Lung (tissue), 12 donors: ENCODE data around the gene WDFY1. TPM values are rescaled to one million over a fixed set of nuclear protein-coding genes. Genes with fewer than 3 reads are reported as not detected.

Experiments
- ATAC-seq: fragments of 200-7000 bp; cut with Tn5 transposase; one replicate; pipeline ENCODE4 v1.9.1; 2020; ENCODE audit warnings: moderate number of reproducible peaks; ENCODE audit not compliant: insufficient read depth, low FRiP score
- DNase-seq, 3 donors: peaks; one replicate each; pipeline ENCODE4 v3.0.0-alpha.2; 2013 to 2017
- H3K27ac ChIP-seq, 2 donors: one replicate each; pipeline ENCODE4 v1.5.1; 2013; ENCODE audit warnings: mild to moderate bottlenecking in 2 of 2, moderate library complexity in 2 of 2, control low read depth in 1 of 2, inconsistent platforms in 1 of 2, low read depth in 1 of 2, low read length in 1 of 2
- H3K27me3 ChIP-seq, 3 donors: one replicate each; pipeline ENCODE4 v1.5.1; 2013; ENCODE audit warnings: low read length in 2 of 3; ENCODE audit not compliant: control insufficient read depth in 3 of 3, insufficient read depth in 3 of 3
- H3K36me3 ChIP-seq, 4 donors: one replicate each; pipeline ENCODE4 v1.5.1; 2013; ENCODE audit warnings: low read length in 4 of 4, mild to moderate bottlenecking in 1 of 4, moderate library complexity in 1 of 4; ENCODE audit not compliant: control insufficient read depth in 4 of 4, insufficient read depth in 4 of 4
- H3K4me1 ChIP-seq, 5 donors: one replicate each; pipeline ENCODE4 v1.5.1; 2013; ENCODE audit warnings: low read length in 5 of 5, mild to moderate bottlenecking in 2 of 5, moderate library complexity in 1 of 5; ENCODE audit not compliant: control insufficient read depth in 5 of 5, insufficient read depth in 5 of 5
- H3K4me3 ChIP-seq: one replicate; pipeline ENCODE4 v1.5.1; 2013; ENCODE audit warnings: mild to moderate bottlenecking, control low read depth, moderate library complexity
- H3K9ac ChIP-seq, 2 donors: one replicate each; pipeline ENCODE4 v1.5.1; 2013; ENCODE audit warnings: low read length in 2 of 2, control low read depth in 1 of 2; ENCODE audit not compliant: insufficient read depth in 1 of 2
- H3K9me3 ChIP-seq, 4 donors: one replicate each; pipeline ENCODE4 v1.5.1; 2013; ENCODE audit warnings: low read length in 3 of 4, mild to moderate bottlenecking in 1 of 4, moderate library complexity in 1 of 4; ENCODE audit not compliant: control insufficient read depth in 4 of 4, insufficient read depth in 3 of 4
- WGBS, 2 donors: extraction: QIAGEN DNeasy Blood & Tissue Kit; methylation state at CpG; one replicate each; pipeline ENCODE4 v1.1.7; 2013; 5-methylcytosine and 5-hydroxymethylcytosine counted together
- polyA plus RNA-seq, 2 donors: library from polyadenylated mRNA; stranded (reverse); fragments of 200-250 nt; gene quantifications; one replicate each; pipeline ENCODE4 v1.2.1, GENCODE V29; 2013
- total RNA-seq, 2 donors: library from RNA; depleted of rRNA in 1 of 2; stranded (reverse); fragments of >200 nt in 1 of 2; gene quantifications; one replicate each; pipeline ENCODE4 v1.2.1, GENCODE V29; 2014 to 2021
- TF ChIP-seq, protein P1 (sequence below): IDR thresholded peaks from 2 replicates; pipeline ENCODE4 v1.5.1; 2012; ENCODE audit warnings: mild to moderate bottlenecking; ENCODE audit errors: control extremely low read depth, extremely low read depth
- donor health status: control.
- donor health status: control.
- donor health status: Bipolar disorder and iron deficiency.
- donor health status: healthy.
- donor health status: DM: yes; HTN: yes; CAD: no.

Gene WDFY1
- total and polyA plus RNA-seq, 4 donors = 14.5 to 90.9 (median 30.8) TPM

DNA sequence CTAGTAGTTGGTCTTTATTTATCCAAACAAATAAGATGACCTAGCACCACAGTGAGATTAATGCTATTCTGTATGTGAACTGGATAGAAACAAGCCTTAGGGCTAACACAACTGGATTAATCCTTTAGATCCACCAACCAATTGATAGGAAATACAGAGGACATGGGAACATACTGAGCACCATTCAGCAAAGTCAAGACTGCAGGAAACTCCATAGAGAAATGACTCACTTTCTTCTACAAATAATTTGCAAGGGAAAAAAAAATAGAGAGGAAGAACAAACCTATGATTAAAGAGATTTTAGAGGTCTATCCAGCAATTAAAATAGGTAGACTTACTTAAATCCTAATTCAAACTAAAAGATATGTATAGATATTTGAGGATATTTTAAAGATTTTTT, 23.9 kb downstream of the WDFY1 start:
- Histone ChIP-seq H3K9me3 (no peaks in the 10 kb centered on the region), H3K9ac (no peak overlapping the region), H3K36me3 (peaks cover 0 to 6% (median 4%) of the 10 kb centered on the region in 4 donors), H3K27me3 (no peaks in the 10 kb centered on the region), H3K4me3 (no peak overlapping the region), H3K4me1 (peaks cover 7 to 13% (median 12%) of the 10 kb centered on the region in 5 donors), H3K27ac (no peak overlapping the region)
- no peak for ATAC-seq
- DNase-seq = no peak
- TF ChIP-seq, protein P1, sequence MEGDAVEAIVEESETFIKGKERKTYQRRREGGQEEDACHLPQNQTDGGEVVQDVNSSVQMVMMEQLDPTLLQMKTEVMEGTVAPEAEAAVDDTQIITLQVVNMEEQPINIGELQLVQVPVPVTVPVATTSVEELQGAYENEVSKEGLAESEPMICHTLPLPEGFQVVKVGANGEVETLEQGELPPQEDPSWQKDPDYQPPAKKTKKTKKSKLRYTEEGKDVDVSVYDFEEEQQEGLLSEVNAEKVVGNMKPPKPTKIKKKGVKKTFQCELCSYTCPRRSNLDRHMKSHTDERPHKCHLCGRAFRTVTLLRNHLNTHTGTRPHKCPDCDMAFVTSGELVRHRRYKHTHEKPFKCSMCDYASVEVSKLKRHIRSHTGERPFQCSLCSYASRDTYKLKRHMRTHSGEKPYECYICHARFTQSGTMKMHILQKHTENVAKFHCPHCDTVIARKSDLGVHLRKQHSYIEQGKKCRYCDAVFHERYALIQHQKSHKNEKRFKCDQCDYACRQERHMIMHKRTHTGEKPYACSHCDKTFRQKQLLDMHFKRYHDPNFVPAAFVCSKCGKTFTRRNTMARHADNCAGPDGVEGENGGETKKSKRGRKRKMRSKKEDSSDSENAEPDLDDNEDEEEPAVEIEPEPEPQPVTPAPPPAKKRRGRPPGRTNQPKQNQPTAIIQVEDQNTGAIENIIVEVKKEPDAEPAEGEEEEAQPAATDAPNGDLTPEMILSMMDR = no peak

DNA sequence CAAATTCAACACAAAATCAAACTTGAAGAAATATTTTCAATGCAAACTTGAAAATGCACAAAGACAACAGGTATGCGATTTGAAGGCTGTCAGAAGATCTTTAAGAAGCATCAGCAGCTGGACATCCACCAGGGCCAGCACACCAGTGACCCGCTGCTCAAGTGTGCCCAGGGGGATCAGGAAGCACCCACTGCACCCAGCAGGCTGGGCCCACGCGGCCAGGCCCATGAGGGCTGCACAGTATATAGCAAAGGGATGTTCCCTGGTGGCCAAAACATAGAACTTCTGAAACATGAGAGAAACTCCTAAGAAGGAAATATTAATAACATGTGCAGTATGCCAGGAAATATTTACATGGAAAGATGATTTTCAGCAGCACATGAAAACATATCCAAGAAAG, 25.0 kb downstream of the WDFY1 start:
- H3K4me3 ChIP-seq = no peak overlapping the region
- no peaks in the 10 kb centered on the region for H3K27me3 ChIP-seq
- DNase-seq (no peak), ATAC-seq (no peak)
- H3K4me1 ChIP-seq = peaks cover 10 to 17% (median 12%) of the 10 kb centered on the region in 5 donors
- H3K9ac ChIP-seq = no peak overlapping the region
- no peak overlapping the region for H3K27ac ChIP-seq
- TF ChIP-seq, protein P1 = no peak
- H3K36me3 ChIP-seq = peaks cover 0 to 14% (median 10%) of the 10 kb centered on the region in 4 donors
- no peaks in the 10 kb centered on the region for H3K9me3 ChIP-seq
- 91 to 93% methylated on average over 4 of the region's 4 CpGs for WGBS, 2 donors

DNA sequence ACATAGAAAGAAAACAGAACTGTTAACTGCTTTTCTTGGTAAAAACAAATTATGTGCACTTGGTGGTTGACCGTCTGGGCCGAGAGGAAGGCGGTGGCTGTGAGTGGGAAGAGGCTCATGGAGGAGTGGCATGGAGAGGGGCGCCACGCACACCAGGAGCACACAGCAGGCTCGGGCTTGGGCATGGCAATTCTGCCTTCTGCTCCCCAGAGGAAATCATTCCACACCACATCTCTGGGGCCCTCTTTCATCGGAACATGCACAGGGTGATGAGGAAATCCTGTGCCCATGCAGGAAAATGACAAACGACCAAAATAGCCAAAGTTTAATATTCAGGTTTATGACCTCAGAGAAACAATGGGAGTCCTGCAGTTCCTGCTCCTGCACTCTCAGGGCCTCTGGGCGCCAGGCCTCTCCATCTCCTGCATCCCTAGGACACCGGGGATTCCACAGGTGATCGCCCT, 26.4 kb downstream of the WDFY1 start:
- H3K27ac ChIP-seq = no peak overlapping the region
- no peaks in the 10 kb centered on the region for H3K27me3 ChIP-seq
- 18 to 52% methylated on average over 11 of the region's 11 CpGs for WGBS, 2 donors
- H3K9me3 ChIP-seq = no peaks in the 10 kb centered on the region
- peaks cover 0 to 14% (median 10%) of the 10 kb centered on the region in 4 donors for H3K36me3 ChIP-seq
- H3K4me1 ChIP-seq = peaks cover 10 to 26% (median 13%) of the 10 kb centered on the region in 5 donors
- DNase-seq = no peak
- no peak overlapping the region for H3K9ac ChIP-seq
- H3K4me3 ChIP-seq = no peak overlapping the region
- TF ChIP-seq, protein P1 = no peak
- ATAC-seq = no peak

DNA sequence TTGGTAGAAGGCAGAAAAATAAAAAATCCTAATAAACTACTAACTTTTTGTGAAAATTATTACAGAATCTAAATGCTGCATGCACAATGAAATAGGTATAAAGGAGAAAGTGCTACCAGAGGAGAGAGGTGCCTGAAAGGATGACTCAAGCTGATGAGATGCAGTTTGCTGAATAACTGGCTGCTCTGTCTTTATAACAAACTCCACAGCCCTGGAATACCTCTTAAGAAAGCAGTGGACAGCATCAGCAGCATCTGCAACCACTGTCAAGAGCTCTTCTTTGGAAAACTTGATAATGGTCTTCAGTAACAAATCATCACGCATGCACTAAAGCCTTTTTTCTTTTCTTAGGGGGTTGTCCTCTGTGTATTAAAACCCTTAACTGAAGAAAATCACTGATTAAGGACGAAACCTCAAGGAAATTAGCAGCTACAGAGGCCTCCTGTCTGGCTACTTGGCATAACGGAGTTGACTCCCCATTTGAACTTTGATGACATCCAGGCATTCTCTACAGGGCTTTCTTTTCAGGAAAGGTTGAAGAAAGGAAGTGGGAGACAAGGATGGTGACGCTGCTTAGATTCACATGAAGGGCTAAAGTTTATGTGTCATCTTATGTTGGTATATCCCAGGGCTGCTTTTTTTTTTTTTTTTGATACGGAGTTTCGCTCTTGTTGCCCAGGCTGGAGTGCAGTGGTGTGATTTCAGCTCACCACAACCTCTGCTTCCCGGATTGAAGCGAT, 28.8 kb downstream of the WDFY1 start:
- no peaks in the 10 kb centered on the region for H3K27me3 ChIP-seq
- ATAC-seq (no peak), DNase-seq (no peak)
- WGBS, 2 donors = 86 to 92% methylated on average over 8 of the region's 8 CpGs
- H3K9me3 ChIP-seq = no peaks in the 10 kb centered on the region
- no peak overlapping the region for H3K4me3 ChIP-seq
- H3K36me3 ChIP-seq = peaks cover 0 to 18% (median 16%) of the 10 kb centered on the region in 4 donors
- no peak overlapping the region for H3K27ac ChIP-seq
- no peak overlapping the region for H3K9ac ChIP-seq
- peaks cover 0 to 22% (median 11%) of the 10 kb centered on the region in 5 donors for H3K4me1 ChIP-seq
- TF ChIP-seq, protein P1 = no peak
